VCaP (cell line): ENCODE data around the gene TFB2M.
"Not testable (repeated sequence)": the region's sequence is repeated elsewhere in the genome, so short reads cannot be mapped to it uniquely, and the experiment has no call there.

Experiments used
- H3K27ac ChIP-seq: fragments of 450-650 bp; 2 replicates; pipeline ENCODE4 v1.5.1; 2017
- CTCF ChIP-seq: fragments of 450-650 bp; conservative IDR thresholded peaks from 2 replicates; pipeline ENCODE4 v1.5.1; 2017; ENCODE audit warnings: mild to moderate bottlenecking, moderate library complexity

Gene TFB2M

GRCh38 chr1:246591047-246591446 lies 25.0 kb upstream of the TFB2M start:
- TF ChIP-seq CTCF = no peak
- no peak overlapping the region for H3K27ac ChIP-seq

GRCh38 chr1:246589919-246590318 lies 23.9 kb upstream of the TFB2M start:
- not testable (repeated sequence) for H3K27ac ChIP-seq

DNA sequence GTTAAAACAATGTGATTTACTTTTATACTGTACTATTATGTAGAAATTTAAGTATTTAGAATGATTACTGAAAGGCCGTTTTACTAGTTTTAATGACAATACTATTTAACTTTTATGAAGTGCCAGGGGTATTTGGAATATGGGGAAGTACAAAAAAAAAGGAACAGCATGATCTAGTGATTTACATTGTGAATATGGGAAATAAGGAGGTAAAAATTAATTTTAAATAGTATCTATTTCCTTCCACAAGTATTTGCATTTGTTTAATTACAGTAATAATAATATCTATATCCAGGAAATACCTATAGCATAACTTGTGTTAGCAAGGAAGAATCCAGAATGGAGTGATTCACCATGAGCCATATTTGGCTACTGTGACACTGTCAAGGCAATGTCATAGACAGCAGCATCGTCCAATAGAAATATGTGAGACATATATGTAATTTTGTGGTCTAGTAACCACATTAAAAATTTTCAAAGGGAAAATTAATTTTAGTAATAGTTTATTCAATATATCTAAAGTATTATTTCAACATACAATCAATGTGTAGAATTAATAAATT lies 22.2 kb upstream of the TFB2M start:
- no peak for TF ChIP-seq CTCF
- H3K27ac ChIP-seq = no peak overlapping the region

GRCh38 chr1:246587606-246588005 lies 21.5 kb upstream of the TFB2M start:
- no peak for TF ChIP-seq CTCF
- H3K27ac ChIP-seq = no peak overlapping the region

DNA sequence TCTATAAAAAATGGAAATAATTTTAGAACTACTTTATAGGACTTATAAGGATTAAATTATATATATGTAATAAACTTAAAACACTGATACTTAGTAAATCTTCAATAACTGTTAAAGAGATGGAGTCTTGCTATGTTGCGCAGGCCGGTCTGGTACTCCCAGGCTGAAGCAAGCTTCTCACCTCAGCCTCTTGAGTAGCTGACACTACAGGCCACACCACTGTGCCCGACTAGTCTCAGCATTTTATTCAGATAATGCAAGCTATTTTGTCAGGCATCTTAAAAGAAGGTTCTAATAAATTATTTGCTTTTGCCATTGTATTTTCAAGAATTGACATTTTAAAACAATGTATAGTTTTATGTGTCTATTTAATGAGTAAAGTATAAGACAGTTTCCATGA lies 21.0 kb upstream of the TFB2M start:
- H3K27ac ChIP-seq = no peak overlapping the region
- no peak for TF ChIP-seq CTCF

DNA sequence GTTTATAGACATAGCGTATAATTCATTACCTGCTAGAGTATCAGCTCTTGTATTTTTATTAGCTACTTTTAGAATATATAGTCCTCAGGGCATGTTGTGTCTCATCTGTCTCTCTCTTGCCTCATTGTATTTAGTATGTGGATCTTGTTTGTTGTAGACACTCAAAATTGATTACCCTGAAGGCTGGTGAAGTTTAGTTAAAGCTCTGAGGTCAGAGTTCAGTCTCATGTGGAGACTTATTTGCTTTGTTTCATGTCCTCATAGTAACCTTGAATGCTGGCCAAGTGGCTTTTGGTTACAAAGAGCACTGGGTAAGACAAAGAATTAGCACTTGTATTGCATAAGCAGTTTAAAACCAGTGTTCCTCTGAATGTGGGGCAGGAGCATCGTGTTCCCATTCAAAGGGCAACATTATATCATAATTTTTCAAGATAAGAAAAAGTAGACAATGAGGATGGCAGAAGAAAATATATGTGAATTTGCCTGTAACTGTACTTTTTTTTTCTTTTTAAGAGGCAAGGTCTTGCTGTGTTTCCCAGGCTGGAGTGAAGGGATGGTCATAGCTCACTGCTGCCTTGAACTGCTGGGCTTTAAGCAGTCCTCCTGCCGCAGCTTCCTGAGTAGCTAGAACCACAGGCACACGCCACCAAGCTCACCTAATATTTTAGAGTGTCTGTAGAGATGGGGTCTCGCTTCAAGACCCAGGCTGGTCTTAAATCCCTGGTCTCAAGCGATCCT lies 17.6 kb upstream of the TFB2M start:
- TF ChIP-seq CTCF = no peak
- H3K27ac ChIP-seq = peak overlapping the region; percentile 68

- no peak for TF ChIP-seq CTCF
- peak overlapping the region; percentile 68 for H3K27ac ChIP-seq
Observed at GRCh38 chr1:246583056-246583440, 17.0 kb upstream of the TFB2M start.

- H3K27ac ChIP-seq = peak overlapping the region; percentile 68
- TF ChIP-seq CTCF = no peak
Observed at GRCh38 chr1:246582301-246583055, 16.4 kb upstream of the TFB2M start.
